MV-4-11 (cell line): ENCODE results near the gene CCP110.

Experiments used
- DNase-seq: peaks from one replicate; lab custom pipeline; 2025; lab: John Stamatoyannopoulos, UW

The CCP110 gene

GRCh38 chr16:19523559-19524355 lies at the start of gene CCP110:
TSS of gene CCP110 (plus strand) at chr16:19523942. CDS start at chr16:19527882, 3,940 bp downstream.
- peak; percentile 95 for DNase-seq

GRCh38 chr16:19474617-19475016 lies 49.1 kb upstream of the CCP110 start:
- DNase-seq, result no peak

- DNase-seq, result no peak
These were observed 45.2 kb upstream of the CCP110 start for GRCh38 chr16:19478505-19478904.

- no peak for DNase-seq
These were observed 44.4 kb upstream of the CCP110 start for GRCh38 chr16:19479302-19479721.

GRCh38 chr16:19481296-19481695 lies 42.4 kb upstream of the CCP110 start:
- no peak for DNase-seq

GRCh38 chr16:19481769-19482168 lies 42.0 kb upstream of the CCP110 start:
- no peak for DNase-seq

GRCh38 chr16:19482291-19482690 lies 41.5 kb upstream of the CCP110 start:
- no peak for DNase-seq

- DNase-seq, result no peak
These were observed 39.6 kb upstream of the CCP110 start for GRCh38 chr16:19484096-19484495.

- no peak for DNase-seq
These were observed 38.1 kb upstream of the CCP110 start for GRCh38 chr16:19485611-19486010.

- no peak for DNase-seq
These were observed 37.7 kb upstream of the CCP110 start for GRCh38 chr16:19486051-19486450.

- DNase-seq, result no peak
These were observed 36.9 kb upstream of the CCP110 start for GRCh38 chr16:19486750-19487325.

GRCh38 chr16:19488213-19488640 lies 35.5 kb upstream of the CCP110 start:
- DNase-seq, result no peak

GRCh38 chr16:19490619-19491018 lies 33.1 kb upstream of the CCP110 start:
- no peak for DNase-seq

- DNase-seq, result peak; percentile 86
These were observed 26.6 kb upstream of the CCP110 start for GRCh38 chr16:19497176-19497575.

- DNase-seq, result no peak
These were observed 24.7 kb upstream of the CCP110 start for GRCh38 chr16:19499006-19499405.

- no peak for DNase-seq
These were observed 24.3 kb upstream of the CCP110 start for GRCh38 chr16:19499481-19499880.

GRCh38 chr16:19502395-19503131 lies 21.2 kb upstream of the CCP110 start:
- DNase-seq, result peak; percentile 79

- no peak for DNase-seq
These were observed 20.2 kb upstream of the CCP110 start for GRCh38 chr16:19503461-19504075.

- DNase-seq, result no peak
These were observed 18.0 kb upstream of the CCP110 start for GRCh38 chr16:19505600-19506303.

GRCh38 chr16:19506965-19507364 lies 16.8 kb upstream of the CCP110 start:
- no peak for DNase-seq

GRCh38 chr16:19507867-19508266 lies 15.9 kb upstream of the CCP110 start:
- no peak for DNase-seq

- no peak for DNase-seq
These were observed 11.4 kb upstream of the CCP110 start for GRCh38 chr16:19512297-19512696.
